ENCODE results near the gene ACP7. TPM values are rescaled to one million over a fixed set of nuclear protein-coding genes. Genes with fewer than 3 reads are reported as not detected.

The ACP7 gene
- total and polyA plus RNA-seq, 2 donors (not counting 3 experiments of a cell fraction or from before 2014, with no cell fraction given): 0.04 to 0.49 TPM

DNA sequence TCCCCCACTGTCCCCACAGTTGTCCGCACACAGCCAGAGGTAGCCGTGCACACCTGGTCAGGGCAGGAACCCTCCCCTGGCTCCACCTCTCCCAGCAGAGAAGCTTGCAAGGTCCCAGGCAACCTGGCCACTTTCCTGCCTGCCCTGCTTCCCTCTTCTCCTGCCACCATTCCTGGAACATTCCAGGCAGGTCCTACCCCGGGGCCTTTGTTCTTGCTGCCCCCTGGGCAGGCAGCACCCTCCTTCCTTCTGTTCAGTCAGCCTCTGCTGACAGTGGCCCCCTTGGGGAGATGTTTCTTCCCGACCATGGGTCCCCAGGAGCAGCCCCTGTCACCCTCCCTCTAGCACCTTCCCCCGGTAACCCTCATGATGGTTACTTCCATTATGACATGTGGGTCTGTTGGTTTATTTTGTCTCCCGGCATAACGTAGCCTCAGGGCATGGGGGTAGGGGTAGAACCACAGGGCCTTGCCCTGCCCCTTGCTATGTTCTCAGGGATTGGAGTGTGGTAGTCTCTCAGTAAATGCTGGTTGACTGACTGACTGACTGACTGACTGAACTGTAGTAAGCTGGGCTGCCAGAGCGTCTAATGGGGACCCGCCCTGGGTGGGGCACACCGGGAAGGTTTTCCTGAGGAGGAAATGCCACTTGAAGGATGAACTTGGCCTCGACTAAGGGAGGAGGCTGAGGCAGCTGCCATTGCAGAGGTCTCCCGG, 52.2 kb downstream of the ACP7 start:
- Histone ChIP-seq H3K27ac (ENCODE audit: insufficient read depth, low read depth, low read length) (no peak overlapping the region), H3K36me3 (ENCODE audit: control insufficient read depth in 2 of 2, extremely low read depth in 1 of 2, insufficient read depth in 2 of 2, low read length in 2 of 2) (no peaks in the 10 kb centered on the region), H3K79me2 (ENCODE audit: control insufficient read depth, insufficient read depth, low read length) (peaks cover 85% of the 10 kb centered on the region), H2AFZ (ENCODE audit: low read depth, low read length) (no peak overlapping the region), H3K9ac (replicated peaks; ENCODE audit: extremely low read depth, insufficient read depth, low read length) (no peak overlapping the region), H3K9me1 (replicated peaks; ENCODE audit: control insufficient read depth, extremely low read depth, insufficient read depth, low read length) (no peaks in the 10 kb centered on the region), H3K4me2 (ENCODE audit: insufficient read depth, low read length) (no peak overlapping the region), H3K9me3 (replicated peaks; ENCODE audit: control insufficient read depth, insufficient read depth, low read length) (no peaks in the 10 kb centered on the region), H3K27me3 (ENCODE audit: control insufficient read depth in 2 of 2, insufficient read depth in 2 of 2, low read length in 2 of 2) (no peaks in the 10 kb centered on the region), H4K20me1 (replicated peaks; ENCODE audit: control insufficient read depth, extremely low read depth, insufficient read depth, low read length) (no peaks in the 10 kb centered on the region), H3K4me1 (ENCODE audit: control insufficient read depth, extremely low read depth, insufficient read depth, low read length) (peaks cover 13% of the 10 kb centered on the region), H3K4me3 (replicated peaks in 1 of 3; ENCODE audit: insufficient read depth in 1 of 3, low read depth in 1 of 3, low read length in 3 of 3) (no peak overlapping the region)
- POLR2A ChIA-PET: no interaction called here
- no peak for DNase-seq (ENCODE audit: low read depth, low spot score)
- intact Hi-C loops (cut with micrococcal nuclease): no loop called here
- CTCF ChIA-PET: no interaction called here
- BruUV-seq (replicated peaks): no TSS peak
- FAIRE-seq: no peak
- no peak for TF ChIP-seq EZH2 (IDR thresholded peaks at IDR 0.05; ENCODE audit: borderline replicate concordance, low read depth, low read length, severe bottlenecking)
- TF ChIP-seq POLR2A (IDR thresholded peaks at IDR 0.05; ENCODE audit: low read depth, low read length): no peak
- no peak for TF ChIP-seq POLR2AphosphoS5 (IDR thresholded peaks at IDR 0.05; ENCODE audit: insufficient read depth, low read depth, low read length)
- TF ChIP-seq JUN (IDR thresholded peaks at IDR 0.05; ENCODE audit: borderline replicate concordance, insufficient read depth, insufficient read length, low read depth): no peak
- TF ChIP-seq, protein P1, sequence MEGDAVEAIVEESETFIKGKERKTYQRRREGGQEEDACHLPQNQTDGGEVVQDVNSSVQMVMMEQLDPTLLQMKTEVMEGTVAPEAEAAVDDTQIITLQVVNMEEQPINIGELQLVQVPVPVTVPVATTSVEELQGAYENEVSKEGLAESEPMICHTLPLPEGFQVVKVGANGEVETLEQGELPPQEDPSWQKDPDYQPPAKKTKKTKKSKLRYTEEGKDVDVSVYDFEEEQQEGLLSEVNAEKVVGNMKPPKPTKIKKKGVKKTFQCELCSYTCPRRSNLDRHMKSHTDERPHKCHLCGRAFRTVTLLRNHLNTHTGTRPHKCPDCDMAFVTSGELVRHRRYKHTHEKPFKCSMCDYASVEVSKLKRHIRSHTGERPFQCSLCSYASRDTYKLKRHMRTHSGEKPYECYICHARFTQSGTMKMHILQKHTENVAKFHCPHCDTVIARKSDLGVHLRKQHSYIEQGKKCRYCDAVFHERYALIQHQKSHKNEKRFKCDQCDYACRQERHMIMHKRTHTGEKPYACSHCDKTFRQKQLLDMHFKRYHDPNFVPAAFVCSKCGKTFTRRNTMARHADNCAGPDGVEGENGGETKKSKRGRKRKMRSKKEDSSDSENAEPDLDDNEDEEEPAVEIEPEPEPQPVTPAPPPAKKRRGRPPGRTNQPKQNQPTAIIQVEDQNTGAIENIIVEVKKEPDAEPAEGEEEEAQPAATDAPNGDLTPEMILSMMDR (IDR thresholded peaks at IDR 0.05; ENCODE audit: extremely low read depth in 1 of 2, insufficient read depth in 1 of 2, low read depth in 1 of 2, low read length in 2 of 2): no peak
- no peak for TF ChIP-seq FOS (IDR thresholded peaks at IDR 0.05; ENCODE audit: borderline replicate concordance, insufficient read depth, low read length)
- no peak for TF ChIP-seq MYC (IDR thresholded peaks at IDR 0.05; ENCODE audit: low read depth, low read length)
- no peak for TF ChIP-seq GATA2 (IDR thresholded peaks at IDR 0.05; ENCODE audit: insufficient read depth, insufficient read length, low read depth, low read length)
- TF ChIP-seq, protein P2, sequence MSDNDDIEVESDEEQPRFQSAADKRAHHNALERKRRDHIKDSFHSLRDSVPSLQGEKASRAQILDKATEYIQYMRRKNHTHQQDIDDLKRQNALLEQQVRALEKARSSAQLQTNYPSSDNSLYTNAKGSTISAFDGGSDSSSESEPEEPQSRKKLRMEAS (IDR thresholded peaks at IDR 0.05; ENCODE audit: insufficient read depth, insufficient read length): no peak
- dilution Hi-C loops (cut with MboI; ENCODE audit: extremely low pct_ligation_motif_present, low sequenced_read_pairs): no loop called here
